GM12892 (cell line): Measurements from ENCODE around the gene BICDL2.
"Not testable (repeated sequence)": the region's sequence is repeated elsewhere in the genome, so short reads cannot be mapped to it uniquely, and the experiment has no call there.

Experiments used
- POLR2A ChIP-seq: IDR thresholded peaks from 2 replicates; pipeline ENCODE4 v1.6.1; 2011; ENCODE audit warnings: low read depth, low read length, control low read depth
- POLR2AphosphoS5 ChIP-seq: IDR thresholded peaks from 2 replicates; pipeline ENCODE4 v1.6.1; 2011; ENCODE audit warnings: low read depth, low read length, control low read depth
- TAF1 ChIP-seq: IDR thresholded peaks from 2 replicates; pipeline ENCODE4 v1.6.1; 2011; ENCODE audit warnings: low read depth, mild to moderate bottlenecking, control low read depth, low read length, borderline replicate concordance

DNA sequence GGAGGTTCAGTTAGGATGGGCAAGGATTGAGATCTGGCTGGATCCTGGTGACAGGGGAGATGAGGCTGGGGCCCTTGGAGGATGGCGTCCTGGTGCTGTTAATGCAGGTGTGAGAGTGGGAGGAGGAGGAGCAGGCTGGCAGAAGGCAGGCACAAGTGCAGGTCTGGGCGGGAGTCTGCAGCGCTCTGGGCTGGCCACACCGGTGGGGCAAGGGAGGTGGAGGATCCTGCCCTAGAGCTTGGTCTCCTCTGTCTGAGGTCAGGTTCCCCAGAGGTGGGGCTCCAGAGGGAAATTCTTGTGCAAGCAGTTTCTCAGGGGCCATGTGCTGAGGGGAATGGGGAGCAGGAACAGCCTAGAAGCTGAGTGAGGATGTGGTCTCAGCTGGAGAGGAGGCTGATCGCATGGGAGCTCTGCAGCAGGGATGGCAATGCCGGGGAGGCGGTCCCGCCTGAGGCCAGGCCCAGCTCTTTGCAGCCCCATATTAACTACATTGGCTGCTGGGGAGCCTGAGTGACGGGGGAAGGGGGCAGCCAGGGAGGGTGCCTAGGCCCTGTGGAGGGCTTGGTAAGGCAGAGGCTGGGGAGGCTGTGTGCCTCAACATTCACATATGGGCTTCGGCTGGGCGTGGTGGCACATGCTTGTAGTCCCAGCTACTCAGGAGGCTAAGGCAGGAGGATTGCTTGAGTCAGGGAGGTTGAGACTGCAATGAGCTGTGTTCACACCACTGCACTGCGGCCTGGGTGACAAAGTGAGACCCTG is 16.0 kb upstream of the BICDL2 start:
- TF ChIP-seq POLR2A, POLR2AphosphoS5, TAF1: not testable (repeated sequence)
